Heart left ventricle (tissue), 13 donors: Measurements from ENCODE around the gene CHAMP1.
A peak's percentile ranks its signal among the peaks of the same experiment; 100 is the strongest.

Experiments used
- CTCF ChIP-seq, 12 donors: fragments of 200-600 bp; sonication (generic) in 4 of 12; IDR thresholded peaks; one replicate each; pipeline versions ENCODE4 v1.5.0 to v1.8.0; 2018 to 2022; ENCODE audit warnings: antibody characterized with exemption in 12 of 12, mild to moderate bottlenecking in 5 of 12
- POLR2A ChIP-seq, 2 donors: fragments of 450-650 bp; IDR thresholded peaks; one replicate each; pipeline ENCODE4 v1.6.1; 2017; ENCODE audit warnings: antibody characterized with exemption in 2 of 2, mild to moderate bottlenecking in 2 of 2, moderate library complexity in 2 of 2
- donor health status: ischemic (EF 13 %, LVEDD 7.1; RV severe dilation, severe dysfunction).
- donor health status: DM: no; HTN: yes; CAD: no.
- donor health status: DM: no; HTN: no; CAD: no.
- donor health status: ischemic (EF 25% LVEDD 6.9; RV normal size, moderate dysfunction).
- donor health status: ischemic (EF 25% LVEDD 5.7; RV mildly dilated, moderate dysfunction).
- donor health status: ischemic (EF 35%, LVEDD 5.7; RV mildly dilated, moderate dysfunction).
- donor health status: nonischemic (EF 11% LVEDD 7.7; RV severe dilation, severe dysfunction).
- donor health status: DM: yes; HTN: yes; CAD: no.
- donor health status: PGD.
- donor health status: ischemic (EF 29% LVEDD 5.4; RV normal size, mild dysfunction).
- donor health status: nonischemic (EF 23%, LVEDD 6.1; RV moderate dilation, normal function).

- peak; percentile 31 to 68 (median 52) for TF ChIP-seq CTCF (IDR thresholded peaks at IDR 0.05)
- TF ChIP-seq POLR2A (IDR thresholded peaks at IDR 0.05), result no peak
Observed at GRCh38 chr13:114339857-114340534, 25.7 kb downstream of the CHAMP1 start.
